ENCODE measurements around the gene COL8A2.

GRCh38 chr1:36153476-36153875 lies 28.5 kb upstream of the COL8A2 start:
- TF ChIP-seq EZH2phosphoT487 (IDR thresholded peaks at IDR 0.05; ENCODE audit: insufficient read depth, low read depth) = no peak
- TF ChIP-seq EZH2 (IDR thresholded peaks at IDR 0.05; ENCODE audit: insufficient read depth, poor library complexity, severe bottlenecking) = no peak
